GM12878 (cell line): ENCODE data around the gene NEUROD1. TPM values are rescaled to one million over a fixed set of nuclear protein-coding genes. Genes with fewer than 3 reads are reported as not detected.

ENCODE experiments used
- ATF2 ChIP-seq: IDR thresholded peaks from 2 replicates; pipeline ENCODE4 v1.6.1; 2012; ENCODE audit warnings: low read length, inconsistent platforms
- CBFB ChIP-seq: IDR thresholded peaks from 2 replicates; pipeline ENCODE4 v1.6.1; 2016; ENCODE audit warnings: antibody characterized with exemption, low read depth
- CHD2 ChIP-seq: IDR thresholded peaks from 2 replicates; pipeline ENCODE4 v1.6.1; 2011; ENCODE audit warnings: low read depth, low read length, improper control_type of control experiment, borderline replicate concordance
- DPF2 ChIP-seq: fragments of 450-650 bp; IDR thresholded peaks from 2 replicates; pipeline ENCODE4 v1.6.1; 2017; ENCODE audit warnings: mild to moderate bottlenecking
- EGR1 ChIP-seq, 2 experiments: IDR thresholded peaks; 1 replicate in 1 of 2; 2 replicates in 1 of 2; pipeline ENCODE4 v1.6.1; 2011 to 2012; ENCODE audit warnings: low read depth in 2 of 2, low read length in 2 of 2, borderline replicate concordance in 1 of 2, mild to moderate bottlenecking in 1 of 2, moderate library complexity in 1 of 2
- FOXK2 ChIP-seq: fragments of 450-650 bp; IDR thresholded peaks from 2 replicates; pipeline ENCODE4 v1.6.1; 2017; ENCODE audit warnings: mild to moderate bottlenecking, moderate library complexity
- FOXM1 ChIP-seq: IDR thresholded peaks from 2 replicates; pipeline ENCODE4 v1.6.1; 2012; ENCODE audit warnings: low read depth, mild to moderate bottlenecking, inconsistent platforms, low read length, moderate library complexity
- JUNB ChIP-seq: IDR thresholded peaks from 2 replicates; pipeline ENCODE4 v1.6.1; 2016; ENCODE audit warnings: antibody characterized with exemption, mild to moderate bottlenecking
- KAT2A ChIP-seq: conservative IDR thresholded peaks from 2 replicates; pipeline ENCODE4 v1.6.1; 2011; ENCODE audit warnings: low read depth, low read length; ENCODE audit not compliant: control insufficient read depth
- MEF2A ChIP-seq: IDR thresholded peaks from 2 replicates; pipeline ENCODE4 v1.6.1; 2011; ENCODE audit warnings: low read depth, mild to moderate bottlenecking, low read length, moderate library complexity; ENCODE audit not compliant: insufficient read depth
- NBN ChIP-seq: fragments of 450-650 bp; IDR thresholded peaks from 2 replicates; pipeline ENCODE4 v1.6.1; 2016
- NR2F1 ChIP-seq: fragments of 450-650 bp; conservative IDR thresholded peaks from 2 replicates; pipeline ENCODE4 v1.6.1; 2017; ENCODE audit warnings: mild to moderate bottlenecking
- POU2F2 ChIP-seq: IDR thresholded peaks from 3 replicates; pipeline ENCODE4 v1.6.1; 2011; ENCODE audit warnings: low read depth, mild to moderate bottlenecking, low read length, borderline replicate concordance
- RAD51 ChIP-seq: fragments of 450-650 bp; IDR thresholded peaks from 2 replicates; pipeline ENCODE4 v1.6.1; 2016; ENCODE audit warnings: moderate library complexity, mild to moderate bottlenecking, inconsistent platforms
- RUNX3 ChIP-seq: IDR thresholded peaks from 2 replicates; pipeline ENCODE4 v1.6.1; 2012; ENCODE audit warnings: low read length, inconsistent platforms
- SMAD5 ChIP-seq: IDR thresholded peaks from 2 replicates; pipeline ENCODE4 v1.6.1; 2016; ENCODE audit warnings: antibody characterized with exemption, low read depth
- SPI1 ChIP-seq: IDR thresholded peaks from 2 replicates; pipeline ENCODE4 v1.6.1; 2011; ENCODE audit warnings: low read depth, mild to moderate bottlenecking, low read length, moderate library complexity, borderline replicate concordance; ENCODE audit not compliant: insufficient read depth
- SUZ12 ChIP-seq: fragments of 200-600 bp; sonication (generic); IDR thresholded peaks from one replicate; pipeline ENCODE4 v1.6.1; 2018; ENCODE audit warnings: antibody characterized with exemption, mild to moderate bottlenecking; ENCODE audit not compliant: unreplicated experiment
- TCF7 ChIP-seq: IDR thresholded peaks from 2 replicates; pipeline ENCODE4 v1.6.1; 2014; ENCODE audit warnings: antibody characterized with exemption, borderline replicate concordance
- ZSCAN29 ChIP-seq: fragments of 450-650 bp; IDR thresholded peaks from 2 replicates; pipeline ENCODE4 v1.6.1; 2017; ENCODE audit warnings: mild to moderate bottlenecking, moderate library complexity
- polyA plus RNA-seq, 11 experiments: library from polyadenylated mRNA; depleted of rRNA in 4 of 11; unstranded in 6 of 11; stranded (reverse) in 5 of 11; fragments of >200 nt; fragmentation: Nextera tagmentation in 4 of 11; fragmentation: Illumina TruSeq in 1 of 11; extraction: Ambion mirVana in 4 of 11; extraction: Trizol in 1 of 11; gene quantifications; 1 replicate in 1 of 11; 2 replicates in 10 of 11; pipeline versions ENCODE4 v1.2.1 to v1.2.3, GENCODE V29; 2011 to 2016; ENCODE audit warnings: inconsistent platforms in 2 of 11, missing spikeins in 2 of 11, low read depth in 1 of 11
- total RNA-seq, 4 experiments: library from RNA; depleted of rRNA in 3 of 4; stranded (reverse); fragments of >200 nt in 3 of 4; fragmentation: Illumina TruSeq in 1 of 4; extraction: Trizol in 1 of 4; gene quantifications; 2 replicates each; pipeline versions ENCODE4 v1.2.1 to v1.2.3, GENCODE V29; 2013 to 2021

NEUROD1 gene
- total and polyA plus RNA-seq, 10 of the 15 experiments (the other 5 are each of a cell fraction or from before 2014, with no cell fraction given) = not detected

GRCh38 chr2:181672255-181673008, 7.9 kb downstream of the NEUROD1 start (continued):
- TF ChIP-seq SUZ12 = no peak
- TF ChIP-seq TCF7 = 0 out of 2 replicates have a peak, but pooled peaks have one; percentile 52
- TF ChIP-seq DPF2 = no peak
- TF ChIP-seq SPI1 = peak; percentile 9; the same call in 1 of the 2 replicates
- no peak for TF ChIP-seq SMAD5
- TF ChIP-seq KAT2A = no peak
- TF ChIP-seq POU2F2 = 0 out of 3 replicates have a peak, but pooled peaks have one; percentile 22
- no peak for TF ChIP-seq ZSCAN29
- 0 out of 2 replicates have a peak, but pooled peaks have one; percentile 38 for TF ChIP-seq ATF2
- TF ChIP-seq CHD2 = no peak
- TF ChIP-seq NBN = no peak
- no peak for TF ChIP-seq FOXK2
- no peak for TF ChIP-seq NR2F1
- peak; percentile 60 for TF ChIP-seq RUNX3
- TF ChIP-seq EGR1 (IDR thresholded peaks at IDR 0.05; ENCODE audit: borderline replicate concordance in 1 of 2, low read depth in 2 of 2, low read length in 2 of 2) = no peak
- TF ChIP-seq CBFB = no peak
- peak; percentile 72; the same call in 1 of the 2 replicates for TF ChIP-seq MEF2A
- no peak for TF ChIP-seq RAD51
- peak; percentile 17; the same call in 1 of the 2 replicates for TF ChIP-seq FOXM1
- TF ChIP-seq JUNB = peak; percentile 46
- TF ChIP-seq, all 136 proteins: peak for 10
